ENCODE data around the gene FLNA. TPM values are rescaled to one million over a fixed set of nuclear protein-coding genes. Genes with fewer than 3 reads are reported as not detected.

FLNA gene
- total and polyA plus RNA-seq, 2 of the 13 experiments (the other 11 are each of a cell fraction or from before 2014, with no cell fraction given), result 83.4 to 174 TPM

DNA sequence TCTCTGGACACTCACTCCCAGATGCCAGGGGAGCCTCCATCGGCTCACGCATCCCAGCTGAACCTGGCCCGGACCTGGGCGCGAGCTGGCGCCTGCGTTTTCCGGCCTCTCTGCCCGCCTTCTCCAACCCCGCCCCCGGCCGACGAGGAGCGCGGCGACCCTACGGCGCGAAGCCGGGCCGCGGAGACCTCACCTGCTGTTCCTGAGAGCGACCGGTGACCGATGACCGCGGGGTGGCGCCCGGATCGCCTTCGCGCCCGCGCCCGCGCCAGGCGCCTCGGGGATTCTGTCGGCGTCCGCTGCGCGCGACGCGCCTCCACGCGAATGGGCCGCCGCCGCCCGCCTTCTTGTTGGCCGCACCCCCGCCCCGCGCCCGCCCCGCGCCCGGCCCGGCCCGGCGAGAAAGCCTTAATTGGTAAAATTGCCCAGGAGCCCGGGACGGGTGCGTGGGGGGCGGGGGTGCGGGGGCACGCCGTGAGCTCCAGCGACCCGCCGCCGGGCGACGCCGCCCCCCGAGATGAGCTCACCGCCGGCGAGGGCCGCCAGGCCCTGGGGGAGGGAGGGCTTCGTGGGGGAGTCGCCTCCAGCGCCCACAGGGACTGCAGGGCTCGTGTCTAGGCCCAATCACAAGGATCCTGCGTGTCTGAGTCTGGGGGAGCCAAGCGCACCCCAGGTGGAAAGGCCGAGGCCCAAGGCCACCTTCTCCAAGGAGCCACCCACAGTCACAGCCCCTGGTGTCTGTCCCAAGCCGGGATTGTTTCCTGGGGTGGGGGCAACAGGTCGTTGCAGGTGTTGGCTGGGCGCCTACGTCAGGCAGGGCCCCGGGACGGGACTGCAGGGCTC is at the start of gene FLNA (continued):
- no peak for TF ChIP-seq ZNF281 (CRISPR knock-in tag; IDR thresholded peaks at IDR 0.05; ENCODE audit: borderline replicate concordance)
- no peak for TF ChIP-seq NFE2L2 (IDR thresholded peaks at IDR 0.05; ENCODE audit: low read length)
- TF ChIP-seq IRF9 (CRISPR knock-in tag; IDR thresholded peaks at IDR 0.05; ENCODE audit: borderline replicate concordance), result no peak
- no peak for TF ChIP-seq FOXJ3 (CRISPR knock-in tag; IDR thresholded peaks at IDR 0.05; ENCODE audit: borderline replicate concordance)
- TF ChIP-seq MXD1 (CRISPR knock-in tag; IDR thresholded peaks at IDR 0.05), result peak; percentile 31; the same call in 1 of the 2 replicates
- 0 out of 2 replicates have a peak, but pooled peaks have one; percentile 7 for TF ChIP-seq ZNF777 (CRISPR knock-in tag; IDR thresholded peaks at IDR 0.05)
- TF ChIP-seq, protein P1, sequence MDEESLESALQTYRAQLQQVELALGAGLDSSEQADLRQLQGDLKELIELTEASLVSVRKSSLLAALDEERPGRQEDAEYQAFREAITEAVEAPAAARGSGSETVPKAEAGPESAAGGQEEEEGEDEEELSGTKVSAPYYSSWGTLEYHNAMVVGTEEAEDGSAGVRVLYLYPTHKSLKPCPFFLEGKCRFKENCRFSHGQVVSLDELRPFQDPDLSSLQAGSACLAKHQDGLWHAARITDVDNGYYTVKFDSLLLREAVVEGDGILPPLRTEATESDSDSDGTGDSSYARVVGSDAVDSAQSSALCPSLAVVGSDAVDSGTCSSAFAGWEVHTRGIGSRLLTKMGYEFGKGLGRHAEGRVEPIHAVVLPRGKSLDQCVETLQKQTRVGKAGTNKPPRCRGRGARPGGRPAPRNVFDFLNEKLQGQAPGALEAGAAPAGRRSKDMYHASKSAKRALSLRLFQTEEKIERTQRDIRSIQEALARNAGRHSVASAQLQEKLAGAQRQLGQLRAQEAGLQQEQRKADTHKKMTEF (CRISPR knock-in tag; IDR thresholded peaks at IDR 0.05), result 0 out of 2 replicates have a peak, but pooled peaks have one; percentile 28
- TF ChIP-seq, protein P2, sequence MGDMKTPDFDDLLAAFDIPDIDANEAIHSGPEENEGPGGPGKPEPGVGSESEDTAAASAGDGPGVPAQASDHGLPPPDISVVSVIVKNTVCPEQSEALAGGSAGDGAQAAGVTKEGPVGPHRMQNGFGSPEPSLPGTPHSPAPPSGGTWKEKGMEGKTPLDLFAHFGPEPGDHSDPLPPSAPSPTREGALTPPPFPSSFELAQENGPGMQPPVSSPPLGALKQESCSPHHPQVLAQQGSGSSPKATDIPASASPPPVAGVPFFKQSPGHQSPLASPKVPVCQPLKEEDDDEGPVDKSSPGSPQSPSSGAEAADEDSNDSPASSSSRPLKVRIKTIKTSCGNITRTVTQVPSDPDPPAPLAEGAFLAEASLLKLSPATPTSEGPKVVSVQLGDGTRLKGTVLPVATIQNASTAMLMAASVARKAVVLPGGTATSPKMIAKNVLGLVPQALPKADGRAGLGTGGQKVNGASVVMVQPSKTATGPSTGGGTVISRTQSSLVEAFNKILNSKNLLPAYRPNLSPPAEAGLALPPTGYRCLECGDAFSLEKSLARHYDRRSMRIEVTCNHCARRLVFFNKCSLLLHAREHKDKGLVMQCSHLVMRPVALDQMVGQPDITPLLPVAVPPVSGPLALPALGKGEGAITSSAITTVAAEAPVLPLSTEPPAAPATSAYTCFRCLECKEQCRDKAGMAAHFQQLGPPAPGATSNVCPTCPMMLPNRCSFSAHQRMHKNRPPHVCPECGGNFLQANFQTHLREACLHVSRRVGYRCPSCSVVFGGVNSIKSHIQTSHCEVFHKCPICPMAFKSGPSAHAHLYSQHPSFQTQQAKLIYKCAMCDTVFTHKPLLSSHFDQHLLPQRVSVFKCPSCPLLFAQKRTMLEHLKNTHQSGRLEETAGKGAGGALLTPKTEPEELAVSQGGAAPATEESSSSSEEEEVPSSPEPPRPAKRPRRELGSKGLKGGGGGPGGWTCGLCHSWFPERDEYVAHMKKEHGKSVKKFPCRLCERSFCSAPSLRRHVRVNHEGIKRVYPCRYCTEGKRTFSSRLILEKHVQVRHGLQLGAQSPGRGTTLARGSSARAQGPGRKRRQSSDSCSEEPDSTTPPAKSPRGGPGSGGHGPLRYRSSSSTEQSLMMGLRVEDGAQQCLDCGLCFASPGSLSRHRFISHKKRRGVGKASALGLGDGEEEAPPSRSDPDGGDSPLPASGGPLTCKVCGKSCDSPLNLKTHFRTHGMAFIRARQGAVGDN (CRISPR knock-in tag; IDR thresholded peaks at IDR 0.05), result peak; percentile 79
- TF ChIP-seq MEIS2 (CRISPR knock-in tag; IDR thresholded peaks at IDR 0.05), result 0 out of 2 replicates have a peak, but pooled peaks have one; percentile 14
- 0 out of 2 replicates have a peak, but pooled peaks have one; percentile 30 for TF ChIP-seq PATZ1 (CRISPR knock-in tag; IDR thresholded peaks at IDR 0.05)
- TF ChIP-seq GABPB1 (CRISPR knock-in tag; IDR thresholded peaks at IDR 0.05), result 0 out of 2 replicates have a peak, but pooled peaks have one; percentile 48
- TF ChIP-seq KDM5B (CRISPR knock-in tag; IDR thresholded peaks at IDR 0.05; ENCODE audit: borderline replicate concordance), result 0 out of 2 replicates have a peak, but pooled peaks have one; percentile 27
- no peak for TF ChIP-seq HMG20B (CRISPR knock-in tag; conservative IDR thresholded peaks at IDR 0.05)
- TF ChIP-seq ARNT2 (CRISPR knock-in tag; IDR thresholded peaks at IDR 0.05; ENCODE audit: low read depth), result peak; percentile 32; the same call in 1 of the 2 replicates
- no peak for TF ChIP-seq ZNF570 (CRISPR knock-in tag; IDR thresholded peaks at IDR 0.05; ENCODE audit: borderline replicate concordance)

Measured in HepG2 (cell line).